Thyroid gland (tissue), 4 donors: ENCODE measurements around the gene SIL1. TPM values are rescaled to one million over a fixed set of nuclear protein-coding genes. Genes with fewer than 3 reads are reported as not detected.

Source experiments
- DNase-seq, 2 donors: peaks; one replicate each; pipeline ENCODE4 v3.0.0-alpha.2; 2019
- H3K27ac ChIP-seq, 3 donors: fragments of 200-600 bp; sonication (generic); 1 replicate in 2 of 3; 2 replicates in 1 of 3; pipeline ENCODE4 v1.5.1; 2016 to 2019; ENCODE audit warnings: mild to moderate bottlenecking in 1 of 3, moderate library complexity in 1 of 3
- H3K27me3 ChIP-seq: fragments of 200-600 bp; sonication (generic); one replicate; pipeline ENCODE4 v1.5.1; 2019
- H3K36me3 ChIP-seq, 2 donors: fragments of 200-600 bp; sonication (generic); one replicate each; pipeline ENCODE4 v1.5.1; 2016 to 2019
- H3K4me1 ChIP-seq, 2 donors: fragments of 200-600 bp; sonication (generic); one replicate each; pipeline ENCODE4 v1.5.1; 2017 to 2019
- H3K4me3 ChIP-seq, 3 donors: fragments of 200-600 bp; sonication (generic); replicated peaks in 1 of 3; 1 replicate in 2 of 3; 2 replicates in 1 of 3; pipeline ENCODE4 v1.5.1; 2016; ENCODE audit warnings: mild to moderate bottlenecking in 1 of 3
- H3K9me3 ChIP-seq: fragments of 200-600 bp; sonication (generic); one replicate; pipeline ENCODE4 v1.5.1; 2017
- CTCF ChIP-seq, 6 experiments: fragments of 200-600 bp in 3 of 6; fragments of 450-650 bp in 3 of 6; sonication (generic) in 3 of 6; IDR thresholded peaks; one replicate each; pipeline ENCODE4 v1.5.1; 2016 to 2019; ENCODE audit warnings: antibody characterized with exemption in 6 of 6, mild to moderate bottlenecking in 2 of 6, inconsistent platforms in 1 of 6, moderate library complexity in 1 of 6
- POLR2A ChIP-seq, 2 donors: fragments of 450-650 bp; IDR thresholded peaks; one replicate each; pipeline ENCODE4 v1.6.1; 2017; ENCODE audit warnings: antibody characterized with exemption in 2 of 2, mild to moderate bottlenecking in 2 of 2, moderate library complexity in 1 of 2
- WGBS, 2 donors: methylation state at CpG; one replicate each; pipeline ENCODE4 v1.1.5; 2017; 5-methylcytosine and 5-hydroxymethylcytosine counted together
- intact Hi-C: fragments of 100-400 bp; cut with DNase I; formaldehyde crosslinking; loops from one replicate; pipeline ENCODE4 v1.15.1; 2023
- total RNA-seq, 4 donors: library from RNA; depleted of rRNA; stranded (reverse); fragments of >200 nt; gene quantifications; one replicate each; pipeline ENCODE4 v1.2.3, GENCODE V29; 2016

The SIL1 gene
- total RNA-seq, 4 donors from 2014 or later: 57.5 to 103 (median 81.7) TPM

GRCh38 chr5:139025651-139026050 lies 172.5 kb downstream of the SIL1 start:
- Histone ChIP-seq H3K27ac (no peak overlapping the region), H3K9me3 (no peaks in the 10 kb centered on the region), H3K4me1 (peaks cover 0 to 17% of the 10 kb centered on the region in 2 donors), H3K27me3 (no peaks in the 10 kb centered on the region), H3K4me3 (no peak overlapping the region), H3K36me3 (no peaks in the 10 kb centered on the region)
- no peak for TF ChIP-seq CTCF (IDR thresholded peaks at IDR 0.05)
- TF ChIP-seq POLR2A (IDR thresholded peaks at IDR 0.05): no peak
- intact Hi-C loops: no loop called here
- WGBS, 2 donors: 70 to 76% methylated on average over 2 of the region's 2 CpGs
- no peak for DNase-seq

GRCh38 chr5:139023286-139023685 lies 174.9 kb downstream of the SIL1 start:
- intact Hi-C loops: no loop called here
- H3K36me3 ChIP-seq: no peaks in the 10 kb centered on the region
- WGBS, 2 donors: 84 to 87% methylated on average over 8 of the region's 8 CpGs
- TF ChIP-seq POLR2A (IDR thresholded peaks at IDR 0.05) (no peak), CTCF (IDR thresholded peaks at IDR 0.05) (no peak)
- H3K4me3 ChIP-seq: no peak overlapping the region
- peaks cover 0 to 17% of the 10 kb centered on the region in 2 donors for H3K4me1 ChIP-seq
- H3K9me3 ChIP-seq: no peaks in the 10 kb centered on the region
- peak overlapping the region in 1 of 3 donors; percentile 5 for H3K27ac ChIP-seq
- no peaks in the 10 kb centered on the region for H3K27me3 ChIP-seq
- DNase-seq: no peak

- Histone ChIP-seq H3K36me3 (no peaks in the 10 kb centered on the region), H3K4me1 (peaks cover 0 to 13% of the 10 kb centered on the region in 2 donors), H3K4me3 (no peak overlapping the region), H3K27ac (peak overlapping the region in 1 of 3 donors; percentile 5), H3K9me3 (no peaks in the 10 kb centered on the region), H3K27me3 (no peaks in the 10 kb centered on the region)
- TF ChIP-seq CTCF (IDR thresholded peaks at IDR 0.05) (no peak), POLR2A (IDR thresholded peaks at IDR 0.05) (no peak)
- DNase-seq: peak; percentile 65 to 72
- WGBS, 2 donors: 48 to 55% methylated on average over 1 of the region's 1 CpG
- intact Hi-C loops: no loop called here
These were observed 175.6 kb downstream of the SIL1 start for GRCh38 chr5:139022528-139022927.

GRCh38 chr5:139021346-139021745 lies 176.8 kb downstream of the SIL1 start:
- no peaks in the 10 kb centered on the region for H3K27me3 ChIP-seq
- no peaks in the 10 kb centered on the region for H3K9me3 ChIP-seq
- peaks cover 0 to 13% of the 10 kb centered on the region in 2 donors for H3K4me1 ChIP-seq
- intact Hi-C loops: no loop called here
- WGBS, 2 donors: 97 to 98% methylated on average over 3 of the region's 3 CpGs
- H3K27ac ChIP-seq: no peak overlapping the region
- DNase-seq: no peak
- H3K4me3 ChIP-seq: no peak overlapping the region
- TF ChIP-seq POLR2A (IDR thresholded peaks at IDR 0.05) (no peak), CTCF (IDR thresholded peaks at IDR 0.05) (no peak)
- no peaks in the 10 kb centered on the region for H3K36me3 ChIP-seq

GRCh38 chr5:139019880-139020279 lies 178.3 kb downstream of the SIL1 start:
- TF ChIP-seq CTCF (IDR thresholded peaks at IDR 0.05) (no peak), POLR2A (IDR thresholded peaks at IDR 0.05) (no peak)
- intact Hi-C loops: no loop called here
- H3K27me3 ChIP-seq: no peaks in the 10 kb centered on the region
- WGBS, 2 donors: 72 to 77% methylated on average over 4 of the region's 4 CpGs
- H3K27ac ChIP-seq: no peak overlapping the region
- H3K9me3 ChIP-seq: no peaks in the 10 kb centered on the region
- H3K4me1 ChIP-seq: peaks cover 0 to 13% of the 10 kb centered on the region in 2 donors
- no peak for DNase-seq
- no peak overlapping the region for H3K4me3 ChIP-seq
- no peaks in the 10 kb centered on the region for H3K36me3 ChIP-seq
